ENCODE results near the gene UCK2. TPM values are rescaled to one million over a fixed set of nuclear protein-coding genes. Genes with fewer than 3 reads are reported as not detected.

The UCK2 gene
- total RNA-seq, 1 donor: 61.7 TPM

- no peak for DNase-seq (ENCODE audit: low read depth)
- no peak overlapping the region for H3K4me3 ChIP-seq (ENCODE audit: low read depth, low read length)
- TF ChIP-seq CTCF (IDR thresholded peaks at IDR 0.05; ENCODE audit: insufficient read depth, low read length): no peak
Measured at GRCh38 chr1:165960136-165960535, 132.7 kb downstream of the UCK2 start.

- no peak for DNase-seq (ENCODE audit: low read depth)
- H3K4me3 ChIP-seq (ENCODE audit: low read depth, low read length): no peak overlapping the region
- no peak for TF ChIP-seq CTCF (IDR thresholded peaks at IDR 0.05; ENCODE audit: insufficient read depth, low read length)
Measured at GRCh38 chr1:165960881-165961280, 133.5 kb downstream of the UCK2 start.

Other genes with a start within 250 kb of the UCK2 start
- gene MGST3, start 196.4 kb upstream of the UCK2 start, total RNA-seq (ENCODE audit: low replicate concordance): 178 and 183 TPM in 2 replicates
- gene ALDH9A1, start 129.1 kb upstream of the UCK2 start, total RNA-seq (ENCODE audit: low replicate concordance): 71.7 and 97.2 TPM in 2 replicates
- gene TMCO1, start 58.7 kb upstream of the UCK2 start, total RNA-seq (ENCODE audit: low replicate concordance): 102 and 112 TPM in 2 replicates

Measured in fibroblast of the aortic adventitia (primary cell).